ENCODE measurements around the gene ISCA1.

ISCA1 gene

DNA sequence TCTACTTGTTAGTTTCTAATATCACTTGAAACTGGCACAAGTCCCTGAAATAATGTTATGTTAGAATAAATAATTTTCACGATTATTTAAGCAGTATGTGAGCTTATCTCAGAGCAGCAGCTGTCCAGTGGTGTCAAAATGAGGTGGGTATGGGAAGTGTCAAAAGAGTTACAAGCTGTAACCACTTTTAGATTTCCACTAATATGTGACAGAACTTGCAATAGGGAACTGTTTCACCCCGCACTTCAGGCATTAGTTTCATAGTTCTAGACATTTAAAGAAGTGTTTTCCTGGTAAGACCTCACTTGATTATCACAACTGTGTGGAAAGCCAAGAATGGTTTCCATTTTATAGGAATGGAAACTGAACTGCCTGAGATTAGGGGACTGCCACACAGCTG is 2.9 kb upstream of the ISCA1 start:
- DNase-seq (ENCODE audit: low read depth), result no peak

DNA sequence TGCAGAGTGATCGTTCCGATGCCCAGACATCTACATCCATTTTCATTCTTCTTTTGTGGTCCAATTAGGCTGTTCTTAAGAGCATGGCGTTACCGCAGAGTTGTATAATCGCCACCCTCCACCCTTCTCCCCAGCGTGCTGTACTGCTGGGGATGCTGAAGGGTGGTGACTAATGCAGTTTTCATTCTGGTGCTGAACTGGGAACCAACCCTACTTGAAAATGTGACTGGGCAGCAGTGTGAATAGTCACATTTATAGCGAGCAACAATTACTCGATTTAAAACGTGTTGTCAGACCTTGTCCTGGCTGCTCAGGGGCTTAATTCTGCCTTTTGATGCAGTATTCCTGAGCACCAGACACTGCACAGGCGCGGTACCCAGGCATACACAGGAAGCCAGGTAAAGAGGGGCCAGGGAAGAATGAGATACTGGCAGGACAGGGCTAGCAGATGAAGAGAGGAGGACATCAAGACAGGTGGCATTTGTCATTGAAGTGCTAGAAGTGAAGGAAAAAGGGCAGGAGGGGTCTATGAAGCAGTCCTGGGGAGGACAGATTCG is 719 bp upstream of the ISCA1 start:
- DNase-seq (ENCODE audit: low read depth), result no peak

DNA sequence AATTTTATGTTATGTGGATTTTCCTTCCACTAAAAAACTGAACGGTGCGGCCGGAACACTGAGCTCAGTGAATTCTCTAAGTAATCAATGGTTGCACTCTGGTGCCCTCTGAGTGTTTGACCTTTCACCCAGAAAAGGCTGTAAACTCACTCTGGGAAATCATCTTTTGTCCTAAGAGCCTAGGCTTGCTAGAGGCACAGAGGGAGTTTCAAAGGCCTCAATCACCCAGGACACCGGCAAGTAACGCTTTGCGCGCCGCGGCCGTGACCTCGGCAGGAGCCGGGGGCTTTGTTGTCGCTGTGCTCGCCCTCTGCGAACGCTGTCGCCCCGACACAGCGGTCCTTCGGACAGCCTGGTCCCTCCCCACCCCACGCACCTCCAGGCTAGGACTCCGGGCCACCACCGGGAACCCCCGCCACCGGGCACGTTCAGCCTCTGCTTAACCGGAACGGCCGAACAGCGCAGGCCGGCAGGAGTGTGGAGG is 703 bp downstream of the ISCA1 start:
- no peak for DNase-seq (ENCODE audit: low read depth)

DNA sequence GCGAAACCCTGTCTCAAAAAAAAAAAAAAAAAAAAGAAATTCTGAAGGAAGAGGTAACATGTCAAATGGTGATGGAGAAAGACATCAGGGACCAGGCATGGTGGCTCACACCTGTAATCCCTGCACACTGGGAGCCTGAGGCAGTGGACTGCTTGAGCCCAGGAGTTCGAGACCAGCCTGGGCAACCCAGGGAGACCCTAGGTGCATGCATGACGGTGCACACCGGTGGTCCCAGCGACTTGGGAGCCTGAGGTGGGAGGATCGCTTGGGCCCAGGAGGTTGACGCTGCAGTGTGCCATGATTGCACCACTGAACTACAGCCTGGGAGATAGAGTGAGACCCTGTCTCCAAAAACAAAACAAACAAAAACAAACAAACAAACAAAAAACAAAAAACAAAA is 1.8 kb downstream of the ISCA1 start:
- DNase-seq (ENCODE audit: low read depth), result no peak

DNA sequence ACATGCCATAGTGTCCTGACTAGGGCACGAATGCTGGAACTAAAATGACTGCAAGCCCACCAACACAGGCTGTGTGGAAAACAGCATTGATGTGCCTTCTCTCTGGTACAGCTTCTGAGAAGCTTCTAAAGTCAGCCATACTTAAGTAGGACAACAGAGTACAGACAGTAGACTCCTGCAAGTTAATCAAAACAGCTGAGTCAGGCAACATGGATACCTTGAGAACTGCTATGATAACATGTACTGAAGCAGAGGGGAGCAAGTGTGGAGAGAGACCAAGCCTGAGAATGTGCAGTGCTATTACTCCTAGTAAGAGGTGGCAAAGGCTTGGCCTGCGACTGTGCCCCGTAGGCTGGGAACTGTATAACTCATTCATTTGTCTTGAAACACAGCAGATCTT is 2.5 kb downstream of the ISCA1 start:
- DNase-seq (ENCODE audit: low read depth), result no peak

DNA sequence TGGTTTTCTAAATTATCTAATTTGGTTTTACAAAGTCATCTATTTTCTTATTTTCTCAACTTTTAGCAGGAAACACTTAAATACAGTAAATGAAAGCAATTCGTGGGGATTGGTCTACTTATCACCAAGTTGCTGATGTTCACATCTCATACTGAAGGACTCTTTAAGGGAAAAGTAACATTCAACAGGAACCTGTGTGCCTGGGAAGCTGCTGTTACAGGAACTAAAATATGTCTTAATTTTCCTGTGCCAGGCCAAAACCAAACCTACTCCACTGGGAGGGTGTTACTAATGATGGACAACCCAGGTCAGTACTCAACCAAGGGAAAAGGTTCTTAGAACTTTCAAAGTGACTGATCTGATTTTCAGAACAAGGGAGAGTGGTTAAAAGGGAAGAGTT is 5.3 kb downstream of the ISCA1 start:
- no peak for DNase-seq (ENCODE audit: low read depth)

DNA sequence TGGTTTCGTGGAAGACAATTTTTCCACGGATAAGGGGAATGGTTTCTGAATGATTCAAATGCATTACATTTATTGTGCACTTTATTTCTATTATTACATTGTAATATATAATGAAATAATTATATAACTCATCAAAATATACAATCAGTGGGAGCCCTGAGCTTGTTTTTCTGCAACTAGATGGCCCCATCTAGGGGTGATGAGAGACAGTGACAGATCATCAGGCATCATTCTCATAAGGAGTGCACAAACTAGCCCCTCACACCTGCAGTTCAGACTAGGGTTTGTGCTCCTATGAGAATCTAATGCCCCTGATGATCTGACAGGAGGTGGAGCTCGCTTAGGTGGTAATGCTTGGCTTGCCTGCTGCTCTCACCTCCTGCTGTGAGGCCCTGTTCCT is 6.4 kb downstream of the ISCA1 start:
- DNase-seq (ENCODE audit: low read depth), result no peak

DNA sequence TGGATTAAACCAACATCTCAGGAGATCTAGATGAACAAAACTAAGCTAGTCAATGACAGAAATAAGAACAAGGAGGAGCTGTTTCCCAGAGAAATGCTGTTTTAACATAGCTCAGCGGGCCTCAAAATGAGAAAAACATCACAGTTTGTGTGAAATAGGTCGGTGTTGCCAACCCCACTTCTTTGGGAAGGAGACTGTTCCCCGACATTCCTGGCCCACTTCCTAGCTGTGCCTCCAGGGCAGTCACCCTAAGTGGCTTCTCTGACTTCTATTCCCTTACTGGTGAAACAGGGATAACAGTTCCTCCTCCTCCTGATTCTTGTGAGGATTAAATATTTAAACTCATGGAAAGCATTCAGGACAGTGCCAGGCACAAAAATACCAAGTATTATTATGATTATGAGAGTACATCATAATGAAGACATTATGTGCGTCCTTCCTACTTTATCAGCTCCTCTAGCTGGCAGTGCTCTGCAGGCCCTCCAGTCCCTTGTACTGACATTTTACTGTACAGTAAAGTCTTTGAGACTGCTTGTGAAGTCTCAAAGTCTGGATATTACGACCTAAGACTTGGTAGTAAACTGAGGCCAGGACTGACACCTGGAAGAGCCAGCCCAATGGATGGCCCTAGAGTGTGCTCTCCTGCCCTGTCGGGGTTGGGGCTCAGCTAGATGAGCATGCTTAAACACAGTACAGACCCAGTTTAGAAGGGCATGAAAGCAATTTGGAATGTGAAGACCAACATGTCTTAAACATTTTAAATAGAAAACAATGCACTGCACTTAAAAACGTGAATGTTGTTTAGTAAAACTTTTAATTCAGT is 7.3 kb downstream of the ISCA1 start:
- DNase-seq (ENCODE audit: low read depth), result no peak

DNA sequence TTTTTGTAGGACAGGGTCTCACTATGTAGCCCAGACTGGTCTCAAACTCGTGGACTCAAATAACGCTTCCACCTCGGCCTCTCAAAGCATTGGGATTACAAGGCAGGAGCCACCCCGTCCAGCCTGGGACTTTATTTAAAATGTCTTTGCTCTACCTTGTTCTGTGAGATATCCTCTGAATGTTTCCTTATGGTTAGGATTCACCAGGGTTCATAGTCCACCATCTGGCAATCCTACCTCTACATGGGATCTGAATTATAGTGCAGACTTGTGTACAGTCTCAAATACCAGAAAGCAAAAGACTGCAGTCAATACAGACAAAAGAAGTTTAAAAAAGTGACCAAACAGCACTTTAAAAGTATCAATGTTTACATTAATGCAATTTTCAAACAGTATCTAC is 10.1 kb downstream of the ISCA1 start:
- no peak for DNase-seq (ENCODE audit: low read depth)

DNA sequence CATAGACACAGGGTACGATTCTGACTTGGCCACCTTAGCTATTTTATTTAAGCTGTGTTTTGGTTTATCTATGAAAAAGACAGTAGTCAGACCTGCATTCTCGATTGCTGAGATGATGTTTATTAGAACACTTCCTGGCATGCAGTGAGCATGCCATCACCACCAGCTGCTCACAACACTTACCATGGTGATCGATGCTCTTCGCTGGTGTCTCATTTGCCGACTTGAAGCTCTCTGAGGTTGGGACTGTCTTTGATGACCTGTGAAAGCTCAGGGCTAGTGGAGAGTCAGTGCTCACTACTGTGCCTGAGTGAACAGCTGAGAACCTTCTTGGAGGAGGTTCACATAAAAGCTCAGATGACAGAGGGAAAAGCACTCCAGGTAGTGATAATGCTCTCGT is 18.5 kb downstream of the ISCA1 start:
- DNase-seq (ENCODE audit: low read depth), result no peak

DNA sequence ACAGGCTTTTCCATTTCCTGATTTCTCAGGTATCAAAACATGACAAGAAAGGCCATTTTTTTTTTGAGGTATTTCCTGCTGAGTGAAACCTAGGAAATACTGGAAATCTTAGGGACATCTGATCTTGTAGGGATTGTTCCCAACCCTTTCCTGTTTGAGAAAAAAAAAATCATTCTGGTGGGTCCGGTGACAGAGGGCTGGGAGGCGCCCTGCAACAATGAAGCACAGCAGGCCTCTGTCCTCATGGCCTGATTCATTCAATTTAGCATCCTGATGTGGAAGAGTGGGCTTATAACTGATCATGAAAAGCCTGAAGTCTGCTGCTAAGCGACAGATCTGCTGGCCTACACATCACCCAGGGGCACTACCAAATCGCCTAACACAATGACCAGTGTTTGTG is 19.8 kb downstream of the ISCA1 start:
- DNase-seq (ENCODE audit: low read depth), result no peak

DNA sequence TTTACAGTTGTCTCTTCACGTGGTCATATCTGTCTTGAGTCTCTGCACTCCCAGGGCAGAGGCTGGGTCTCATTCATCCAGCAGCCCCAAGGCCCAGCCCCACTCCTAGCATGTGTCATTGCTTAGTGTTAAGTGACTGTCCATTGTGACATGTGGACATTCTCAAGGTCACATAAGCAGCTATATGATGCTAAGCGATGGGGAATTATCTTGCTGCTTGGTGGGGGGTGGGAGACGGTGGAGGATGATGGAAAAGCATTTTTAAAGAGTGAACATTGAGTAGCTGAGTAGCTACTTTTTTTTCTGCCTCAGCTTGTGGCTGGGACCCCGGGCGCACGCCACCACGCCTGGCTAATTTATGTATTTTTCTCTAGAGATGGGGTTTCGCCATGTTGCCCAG is 22.8 kb downstream of the ISCA1 start, which contains the start of gene C9orf153:
TSS of gene C9orf153 (minus strand) at position 101 of the 400 bp plus-strand sequence. CDS start 30,054 bp downstream, outside the sequence.
- no peak for DNase-seq (ENCODE audit: low read depth)

DNA sequence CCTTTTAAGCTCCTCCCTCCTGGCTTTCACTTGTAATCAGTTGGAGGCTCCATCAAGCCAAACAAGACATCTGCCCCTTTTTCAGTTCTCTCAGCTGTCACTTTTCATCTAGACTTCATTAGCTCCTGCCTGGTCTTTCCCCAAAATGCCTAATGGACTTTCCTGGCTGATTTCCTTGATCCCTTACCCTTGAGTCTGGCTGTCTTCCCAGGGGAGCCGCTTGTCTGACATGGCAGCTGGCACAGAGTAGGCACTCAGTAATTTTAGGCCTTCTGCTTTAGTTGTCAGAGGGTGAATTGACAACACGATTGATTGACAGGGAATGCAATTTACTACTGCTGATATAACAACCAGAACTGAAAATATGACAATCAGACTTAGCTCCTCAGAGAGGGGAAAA is 24.9 kb downstream of the ISCA1 start:
- DNase-seq (ENCODE audit: low read depth), result no peak

DNA sequence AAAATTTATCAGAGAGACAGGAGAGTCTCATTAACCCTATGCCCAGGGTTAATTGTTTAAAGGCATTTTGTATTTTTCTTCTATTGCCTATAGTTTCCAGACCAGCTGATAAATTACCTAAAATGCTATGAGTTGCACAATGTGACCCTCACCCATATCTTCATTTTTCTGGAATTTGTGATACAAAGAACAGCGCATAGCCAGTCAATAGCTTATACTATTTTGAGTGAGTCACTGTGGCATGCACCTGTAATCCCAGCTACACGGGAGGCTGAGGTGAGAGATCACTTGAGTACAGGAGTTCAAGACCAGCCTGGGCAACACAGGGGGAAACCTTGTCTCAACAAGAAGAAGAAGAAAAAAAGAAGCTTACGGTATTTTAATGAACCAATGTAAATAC is 25.7 kb downstream of the ISCA1 start:
- DNase-seq (ENCODE audit: low read depth), result no peak

DNA sequence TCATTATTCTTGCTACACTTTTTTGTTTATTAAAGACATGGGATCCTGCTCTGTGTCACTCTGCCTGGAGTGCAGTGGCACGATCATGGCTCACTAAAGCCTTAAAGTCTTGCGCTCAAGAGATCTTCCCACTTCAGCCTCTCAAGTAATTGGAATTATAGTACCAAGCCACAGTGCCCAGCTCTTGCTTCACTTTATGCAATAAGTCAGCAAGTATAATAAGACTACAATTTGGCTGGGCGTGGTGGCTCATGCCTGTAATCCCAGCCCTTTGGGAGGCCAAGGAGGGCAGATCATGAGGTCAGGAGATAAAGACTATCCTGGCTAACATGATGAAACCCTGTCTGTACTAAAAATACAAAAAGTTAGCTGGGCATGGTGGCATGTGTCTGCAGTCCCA is 28.8 kb downstream of the ISCA1 start:
- DNase-seq (ENCODE audit: low read depth), result no peak

DNA sequence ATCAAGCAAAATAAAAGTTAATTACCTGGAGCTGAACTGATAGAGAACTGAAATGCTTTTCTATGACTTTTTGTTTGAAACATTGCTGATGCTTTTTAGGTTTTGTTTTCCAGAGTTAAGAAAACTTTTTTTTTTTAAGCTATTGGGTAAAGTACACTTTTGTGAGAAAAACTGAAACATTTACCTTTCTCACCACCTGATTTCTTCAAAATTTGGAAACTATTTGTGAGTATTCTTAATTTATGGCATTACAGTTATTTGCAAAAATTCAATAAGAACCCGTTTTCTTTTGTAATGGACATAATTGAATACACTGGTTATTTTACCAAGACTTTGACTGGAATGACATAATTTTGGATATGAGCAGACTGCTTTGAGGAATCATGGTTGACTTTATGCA is 29.5 kb downstream of the ISCA1 start:
- no peak for DNase-seq (ENCODE audit: low read depth)

DNA sequence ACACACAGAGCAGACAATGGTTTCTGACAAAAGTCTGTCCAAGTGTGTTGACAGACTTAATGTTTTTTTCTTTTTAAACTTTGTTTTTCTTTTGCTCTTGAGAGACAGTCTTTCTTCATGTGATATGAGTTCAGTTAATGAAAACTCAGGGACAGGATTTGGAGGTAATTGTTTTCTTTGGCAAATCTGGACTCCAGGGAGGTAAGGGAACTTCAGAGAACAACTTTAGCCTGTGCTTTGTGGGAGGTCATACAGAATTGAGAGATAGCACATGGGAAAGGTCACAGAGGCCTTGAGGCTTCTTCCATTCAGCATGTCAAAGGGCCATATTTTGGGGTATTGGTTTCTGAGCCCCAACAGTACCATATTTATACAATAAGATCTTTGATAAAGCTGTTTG is 32.2 kb downstream of the ISCA1 start:
- no peak for DNase-seq (ENCODE audit: low read depth)

DNA sequence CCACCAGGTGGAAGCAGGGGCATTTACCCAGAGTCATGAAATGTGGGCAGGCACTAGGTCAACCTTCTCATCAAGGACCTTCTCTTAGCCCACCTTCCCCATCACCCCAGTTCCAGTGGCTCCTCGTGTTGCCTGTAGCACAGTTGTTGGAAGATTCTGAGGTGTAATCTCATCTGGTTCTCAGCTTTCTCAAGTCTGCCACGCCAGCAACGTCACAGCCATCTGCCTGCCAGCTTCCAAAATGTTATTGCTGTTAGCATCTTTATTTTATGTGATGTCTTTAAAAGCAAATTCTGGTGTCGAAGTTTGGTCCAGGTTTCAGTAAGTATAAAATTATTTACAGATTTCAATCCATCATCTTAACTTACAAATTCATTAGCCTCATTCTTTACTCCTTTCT is 33.6 kb downstream of the ISCA1 start:
- DNase-seq (ENCODE audit: low read depth), result no peak

DNA sequence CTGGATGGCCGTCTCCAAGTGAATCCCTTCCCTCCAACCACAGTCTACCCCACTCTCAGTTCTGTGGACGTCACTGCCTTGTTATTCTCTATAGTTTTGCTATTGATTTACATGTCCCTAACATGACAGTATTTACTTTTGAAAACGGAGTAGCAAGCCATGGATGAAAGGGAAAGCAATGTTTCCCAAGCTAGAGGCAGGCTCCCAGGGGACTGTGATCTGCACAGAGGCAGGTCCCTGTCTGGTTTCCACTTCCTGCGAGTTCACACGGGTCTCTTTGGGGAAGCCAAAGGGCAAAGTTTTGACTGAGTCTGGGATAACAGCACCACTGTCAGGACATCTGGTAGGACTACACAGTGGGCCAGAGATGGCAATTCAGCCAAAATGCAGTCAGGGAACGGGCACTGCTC is 35.6 kb downstream of the ISCA1 start:
- no peak for DNase-seq (ENCODE audit: low read depth)

DNA sequence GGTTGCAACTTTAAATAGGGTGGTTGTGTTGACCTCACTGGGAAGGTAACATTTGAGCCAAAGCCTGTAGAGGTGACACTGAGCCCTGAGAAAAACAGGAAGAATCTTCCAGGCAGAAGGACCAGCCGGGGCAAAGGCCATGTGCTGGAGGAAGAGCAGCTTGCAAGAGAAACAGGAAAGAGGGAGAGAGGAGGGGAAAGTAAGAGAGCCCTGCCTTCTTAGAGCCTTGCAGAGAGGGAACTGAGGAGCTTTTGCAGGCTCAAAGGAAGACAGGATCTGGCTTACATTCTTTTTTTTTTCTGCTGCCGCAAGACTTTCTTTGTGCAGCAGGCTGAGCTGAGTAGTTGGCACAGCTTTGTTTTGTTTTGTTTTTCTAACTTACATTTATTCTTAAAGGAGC is 40.3 kb downstream of the ISCA1 start:
- no peak for DNase-seq (ENCODE audit: low read depth)

DNA sequence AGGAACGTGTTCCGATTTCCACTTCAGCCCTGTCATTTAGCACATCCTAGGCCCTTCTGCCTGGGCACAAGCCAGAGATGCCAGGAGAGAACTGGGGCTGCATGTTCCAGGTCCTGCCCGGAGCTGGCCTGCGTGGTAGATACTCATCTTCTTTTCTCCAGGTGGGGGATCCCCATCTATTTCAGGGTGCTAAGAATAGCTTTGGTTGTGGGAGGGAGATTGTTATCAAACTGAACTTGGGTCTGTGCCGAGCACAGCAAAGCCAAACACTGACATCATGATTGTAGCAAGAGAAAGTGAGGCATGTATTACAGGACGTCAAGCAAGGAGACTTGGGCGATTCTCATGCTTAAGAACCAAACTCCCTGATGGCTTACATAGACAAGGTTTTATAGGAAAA is 41.1 kb downstream of the ISCA1 start:
- DNase-seq (ENCODE audit: low read depth), result no peak

DNA sequence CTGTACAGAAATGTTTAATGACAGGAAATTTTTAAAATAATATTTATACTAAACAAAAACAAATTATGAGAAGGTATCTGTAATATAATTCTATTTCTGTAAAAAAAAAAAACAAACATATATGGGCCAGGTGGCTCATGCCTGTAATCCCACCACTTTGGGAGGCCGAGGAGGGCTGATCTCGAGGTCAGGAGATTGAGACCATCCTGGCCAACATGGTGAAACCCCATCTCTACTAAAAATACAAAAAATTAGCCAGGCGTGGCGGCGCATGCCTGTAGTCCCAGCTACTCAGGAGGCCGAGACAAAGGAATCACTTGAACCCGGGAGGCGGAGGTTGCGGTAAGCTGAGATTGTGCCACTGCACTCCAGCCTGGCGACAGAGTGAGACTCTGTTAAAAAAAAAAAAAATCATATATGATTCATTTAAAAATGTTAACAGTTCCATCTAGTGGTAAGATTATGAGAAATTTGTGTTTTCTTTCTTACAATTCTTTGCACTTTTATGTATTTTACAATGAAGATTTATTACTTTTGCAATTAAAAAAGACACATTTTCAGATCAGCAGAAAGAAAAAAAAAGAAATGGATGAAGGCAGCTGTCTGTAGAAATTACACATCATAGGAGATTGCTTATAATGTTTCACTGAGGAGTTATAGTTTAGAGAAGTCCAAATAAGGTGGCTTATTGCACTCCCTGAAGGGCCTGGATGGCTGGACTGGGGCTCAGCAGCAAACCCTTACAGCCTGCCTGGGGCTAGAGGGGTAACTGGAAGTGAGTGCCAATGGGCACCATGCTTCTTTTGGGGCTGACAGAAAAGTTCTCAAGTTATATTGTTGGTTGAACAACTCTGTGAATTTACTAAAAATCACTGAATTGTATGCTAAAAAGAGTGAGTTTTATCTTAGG is 43.2 kb downstream of the ISCA1 start:
- DNase-seq (ENCODE audit: low read depth), result no peak

DNA sequence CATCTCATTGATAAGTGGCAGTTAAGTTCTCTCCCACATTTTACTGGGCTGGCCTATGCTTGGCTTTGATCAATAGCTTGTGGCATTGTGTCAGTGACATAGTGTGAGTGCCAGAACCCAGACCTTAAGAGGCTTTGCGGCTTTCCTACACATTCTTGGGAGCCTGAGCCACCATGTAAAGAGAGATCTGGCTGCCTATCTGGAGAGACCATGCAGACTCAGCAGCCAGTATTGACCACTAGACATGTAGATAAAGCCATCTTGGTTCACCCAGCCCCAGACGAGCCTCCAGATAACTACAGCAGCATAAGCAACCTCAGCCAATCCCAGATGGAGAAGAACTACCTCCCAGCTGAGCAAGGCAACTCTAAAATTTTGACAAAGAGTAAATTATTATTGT is 51.5 kb downstream of the ISCA1 start:
- no peak for DNase-seq (ENCODE audit: low read depth)

All from HS-27A (cell line).